GM21390 (cell line): ENCODE measurements around the gene GPR137B.
"Not testable (repeated sequence)": the region's sequence is repeated elsewhere in the genome, so short reads cannot be mapped to it uniquely, and the experiment has no call there.

Source experiments
- ATAC-seq: cut with Tn5 transposase; IDR thresholded peaks from one replicate; pipeline ENCODE4 v1.9.1; 2021; ENCODE audit not compliant: unreplicated experiment

Gene GPR137B

DNA sequence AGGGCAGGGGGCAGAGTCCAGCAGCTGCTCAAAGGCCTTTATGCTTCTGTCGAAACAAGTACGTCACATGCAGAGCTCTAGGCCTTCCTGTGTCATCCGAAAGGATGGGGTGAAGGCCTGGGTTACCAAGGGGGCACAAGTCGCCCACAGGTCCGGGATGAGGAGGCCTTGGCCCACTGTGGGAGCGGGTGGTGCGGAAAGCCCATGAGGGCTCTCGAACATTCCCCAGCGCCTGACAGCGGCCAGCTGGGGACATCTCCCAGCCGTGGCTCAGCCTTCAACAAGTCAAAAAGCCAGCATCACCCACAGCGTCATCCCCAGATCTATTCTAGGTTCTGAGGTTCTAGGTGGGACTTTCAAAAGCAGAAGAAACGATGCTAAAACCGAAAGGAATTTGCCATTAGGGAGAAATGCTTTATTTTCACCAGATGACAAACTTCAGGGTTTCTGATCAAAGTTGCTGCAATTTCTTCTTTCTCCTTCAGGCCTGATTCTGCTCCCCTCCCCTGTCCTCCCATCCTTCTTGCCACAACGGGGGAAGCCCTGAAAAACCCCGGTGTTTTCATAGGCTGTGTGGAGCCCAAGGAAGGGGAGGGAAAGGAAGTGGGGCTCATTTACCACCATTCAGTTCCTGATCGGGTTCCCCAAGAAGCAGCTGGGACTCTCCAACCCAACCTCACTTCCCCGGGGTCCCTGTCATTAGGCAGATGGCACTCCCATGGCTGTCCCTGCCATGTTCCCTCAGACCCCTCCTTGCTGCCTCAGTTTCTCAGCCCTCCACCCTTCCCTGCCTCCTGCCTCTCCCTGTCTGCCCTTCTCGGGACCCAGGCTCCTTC lies 17.6 kb downstream of the GPR137B start:
- peak; percentile 44 for ATAC-seq

- no peak for ATAC-seq
These were observed 18.3 kb downstream of the GPR137B start for GRCh38 chr1:236160540-236161127.

GRCh38 chr1:236161230-236161629 lies 18.9 kb downstream of the GPR137B start:
- no peak for ATAC-seq

DNA sequence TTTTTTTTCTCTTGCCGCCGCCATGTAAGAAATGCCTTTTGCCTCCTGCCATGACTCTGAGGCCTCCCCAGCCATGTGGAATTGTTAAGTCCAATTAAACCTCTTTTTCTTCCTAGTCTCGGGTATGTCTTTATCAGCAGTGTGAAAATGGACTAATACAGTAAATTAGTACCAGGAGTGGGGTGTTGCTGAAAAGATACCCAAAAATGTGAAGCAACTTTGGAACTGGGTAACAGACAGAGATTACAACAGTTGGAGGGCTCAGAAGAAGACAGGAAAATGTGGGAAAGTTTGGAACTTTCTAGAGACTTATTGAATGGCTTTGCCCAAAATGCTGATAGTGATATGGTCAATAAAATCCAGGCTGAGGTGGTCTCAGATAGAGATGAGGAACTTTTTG lies 19.4 kb downstream of the GPR137B start:
- ATAC-seq, result not testable (repeated sequence)

- ATAC-seq, result no peak
These were observed 21.3 kb downstream of the GPR137B start for GRCh38 chr1:236163463-236164153.

DNA sequence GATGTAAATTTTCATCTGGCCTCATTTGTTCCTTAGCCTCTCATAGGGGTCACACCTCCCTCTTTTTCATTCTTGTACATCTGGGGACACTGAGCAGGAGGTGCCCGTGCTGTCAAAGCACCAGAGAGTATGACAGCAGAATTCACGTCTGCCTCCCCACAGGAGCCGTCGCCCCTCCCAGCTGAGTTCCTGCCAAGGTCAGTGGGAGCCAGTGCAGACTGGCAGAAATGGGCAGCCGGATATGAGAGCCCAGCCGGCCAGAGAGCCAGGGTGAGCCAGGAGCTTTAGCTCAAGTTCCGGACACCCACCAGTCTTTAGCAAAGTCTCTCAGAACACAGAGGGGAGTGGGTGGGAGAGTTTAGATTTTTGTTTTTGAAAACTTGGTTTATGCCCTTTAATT lies 21.9 kb downstream of the GPR137B start:
- ATAC-seq, result no peak

DNA sequence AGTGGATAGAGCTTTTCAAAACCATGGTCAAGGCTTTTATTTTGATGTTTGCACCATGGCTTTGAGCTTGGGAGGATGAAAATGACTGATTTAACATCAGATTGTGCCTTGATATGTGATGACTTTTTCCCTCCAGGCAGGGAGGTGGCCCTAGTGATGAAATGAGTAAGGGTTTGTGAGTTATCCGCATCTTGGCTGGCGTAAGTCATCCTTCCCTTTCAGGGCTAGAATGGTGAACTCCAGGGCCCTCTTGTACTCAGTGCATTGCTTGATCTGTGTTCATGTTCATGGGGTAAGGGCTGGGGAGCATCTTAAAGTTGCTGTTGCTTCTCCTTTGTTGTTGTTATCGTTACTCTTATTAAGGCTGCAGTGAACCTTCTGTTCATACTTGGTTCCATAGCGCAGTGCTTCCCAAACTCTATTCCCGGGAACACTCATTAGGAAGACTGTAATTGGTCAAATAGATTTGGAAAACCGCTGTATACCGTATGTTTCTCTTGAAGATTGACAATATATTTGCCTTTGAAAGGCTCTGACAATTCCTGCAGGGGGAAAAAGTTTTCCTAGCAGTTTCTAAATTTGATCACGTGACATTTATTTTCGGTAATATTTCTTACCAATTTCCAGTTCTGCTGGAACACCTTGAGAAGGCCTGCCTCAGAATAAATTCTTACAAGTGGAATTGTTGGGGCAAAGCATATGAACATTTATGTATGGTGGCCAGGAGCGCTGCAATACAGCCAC lies 23.1 kb downstream of the GPR137B start:
- ATAC-seq, result no peak

DNA sequence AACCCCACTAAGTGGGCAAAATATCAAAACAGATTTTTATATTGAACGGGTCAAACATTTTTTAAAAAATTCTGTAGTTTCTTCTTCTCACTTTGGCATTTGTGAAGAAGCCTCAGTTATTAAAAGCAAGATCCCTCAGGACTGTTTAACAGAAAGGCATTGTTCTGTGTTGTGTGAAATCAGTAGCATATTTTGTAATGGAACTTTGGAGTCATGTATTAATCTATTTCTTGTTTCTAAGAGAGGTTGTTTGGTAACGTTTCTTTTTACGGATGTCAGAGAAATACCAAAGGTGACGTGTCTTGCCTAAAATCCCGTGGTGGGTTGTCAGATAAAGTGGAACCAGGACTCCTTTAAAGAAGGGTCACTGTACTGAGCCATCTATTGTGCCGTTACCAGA lies 23.7 kb downstream of the GPR137B start:
- no peak for ATAC-seq

- no peak for ATAC-seq
These were observed 24.8 kb downstream of the GPR137B start for GRCh38 chr1:236167154-236167553.

DNA sequence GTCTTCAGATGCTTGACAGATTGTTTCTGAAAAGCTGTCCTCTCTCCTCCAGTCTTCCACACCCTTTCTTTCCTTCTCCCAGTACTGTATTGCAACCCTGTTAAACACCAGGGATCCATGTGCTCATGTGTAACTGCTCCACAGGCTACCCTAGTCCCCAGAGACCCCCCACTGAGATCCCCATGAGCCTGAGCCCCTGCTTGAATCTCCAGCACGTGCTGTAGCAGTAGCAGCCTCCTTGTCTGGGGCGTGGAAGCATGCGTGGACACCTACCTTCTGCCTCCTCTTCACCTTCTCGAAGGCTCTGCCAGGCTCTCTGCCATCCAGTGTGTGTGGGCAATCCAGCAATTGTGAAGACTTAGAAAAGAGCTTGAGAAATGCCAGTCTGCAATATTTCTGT lies 25.2 kb downstream of the GPR137B start:
- ATAC-seq, result no peak

GRCh38 chr1:236168716-236169429 lies 26.5 kb downstream of the GPR137B start:
- ATAC-seq, result no peak

GRCh38 chr1:236172041-236172579 lies 29.8 kb downstream of the GPR137B start:
- no peak for ATAC-seq

DNA sequence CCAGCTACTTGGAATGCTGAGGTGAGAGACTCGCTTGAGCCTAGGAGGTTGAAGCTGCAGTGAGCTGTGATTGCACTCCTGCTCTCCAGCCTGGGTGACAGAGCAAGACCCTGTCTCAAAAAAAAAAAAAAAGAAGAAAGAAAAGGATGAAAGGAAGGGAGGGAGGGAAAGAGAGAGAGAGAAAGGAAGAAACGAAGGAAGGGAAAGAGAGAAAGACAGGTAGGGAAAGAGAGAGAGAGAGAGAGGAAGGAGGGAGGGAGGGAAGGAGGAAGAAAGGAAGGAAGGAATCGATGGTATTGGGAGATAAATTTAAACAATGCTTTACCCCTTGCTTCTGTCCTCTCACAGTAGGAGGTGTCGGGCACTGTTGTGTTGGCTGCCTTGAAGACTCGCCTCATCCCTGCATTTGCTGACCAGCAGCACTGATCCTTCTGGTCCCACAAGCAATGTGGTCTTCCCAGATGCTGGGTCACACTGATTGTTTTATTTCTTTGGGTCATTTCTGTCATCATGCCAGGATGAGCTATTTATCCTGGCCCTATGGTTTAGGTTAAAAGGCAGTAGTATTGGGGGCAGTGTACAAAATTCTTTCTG lies 30.9 kb downstream of the GPR137B start:
- ATAC-seq, result no peak

DNA sequence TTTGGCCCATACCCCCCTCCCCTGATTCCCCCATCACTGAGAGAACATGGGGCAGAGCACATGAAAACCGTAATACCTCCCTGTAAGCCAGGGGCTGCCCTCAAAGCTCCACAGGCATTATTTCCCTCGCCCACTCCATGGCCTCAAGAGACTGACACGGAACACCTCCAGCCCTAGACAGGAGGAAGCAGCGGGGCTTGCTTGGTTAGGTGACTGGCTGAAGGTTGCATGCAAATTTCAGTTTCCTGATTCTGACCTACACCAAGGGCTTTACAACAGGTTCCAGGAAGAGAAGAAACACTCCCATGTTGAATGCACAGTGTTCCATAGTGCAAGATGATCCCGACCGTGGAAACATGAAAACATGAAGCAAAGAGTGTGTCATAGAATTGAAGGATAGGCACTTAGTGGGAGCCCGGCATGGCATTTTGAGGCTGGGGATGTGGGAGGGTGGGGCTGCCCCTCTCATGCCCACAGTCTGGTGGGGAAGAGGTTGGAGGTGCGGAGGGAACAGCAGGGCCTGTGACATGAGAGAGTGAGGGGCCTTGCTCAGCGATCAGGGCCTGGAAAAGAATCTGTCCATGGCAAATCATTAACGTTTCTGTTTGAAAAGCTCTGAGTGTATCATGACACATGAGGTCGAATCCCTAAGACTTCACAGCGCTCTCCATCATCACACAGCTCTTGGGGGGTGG lies 33.5 kb downstream of the GPR137B start:
- peak; percentile 86 for ATAC-seq

GRCh38 chr1:236176337-236177336 lies 34.3 kb downstream of the GPR137B start:
- ATAC-seq, result no peak

DNA sequence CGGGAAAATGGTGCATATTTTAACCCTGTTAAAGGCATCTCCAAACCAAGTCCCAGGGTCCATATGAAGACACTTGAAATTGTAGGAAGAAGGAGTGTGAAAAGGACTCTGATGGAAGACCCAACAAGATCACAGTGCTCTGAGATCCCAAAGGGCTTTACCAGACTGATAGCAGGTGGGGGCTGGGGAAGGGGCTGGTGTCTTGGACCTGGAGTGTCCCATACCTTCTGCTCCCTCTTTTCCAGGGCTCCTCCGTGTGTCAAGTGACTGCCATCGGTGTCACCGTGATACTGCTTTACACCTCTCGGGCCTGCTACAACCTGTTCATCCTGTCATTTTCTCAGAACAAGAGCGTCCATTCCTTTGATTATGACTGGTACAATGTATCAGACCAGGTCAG lies 37.3 kb downstream of the GPR137B start:
- ATAC-seq, result no peak

- no peak for ATAC-seq
These were observed 38.7 kb downstream of the GPR137B start for GRCh38 chr1:236181059-236181458.

- no peak for ATAC-seq
These were observed 43.3 kb downstream of the GPR137B start for GRCh38 chr1:236185687-236186086.
